ENCODE measurements around the gene PRODH.

The PRODH gene

GRCh38 chr22:18980829-18981228 is 44.7 kb upstream of the PRODH start:
- H2AFZ ChIP-seq (ENCODE audit: low read depth) = no peak overlapping the region
- H3K4me2 ChIP-seq = no peak overlapping the region
- H3K27me3 ChIP-seq (ENCODE audit: insufficient read depth, low read depth) = no peaks in the 10 kb centered on the region
- no peak overlapping the region for H3K4me3 ChIP-seq (IDR thresholded peaks at IDR 0.05; ENCODE audit: insufficient read depth, low read depth, low read length)
- no peak for TF ChIP-seq CTCF (conservative IDR thresholded peaks at IDR 0.05; ENCODE audit: low read depth, low read length)
- no peaks in the 10 kb centered on the region for H3K79me2 ChIP-seq (ENCODE audit: insufficient read depth, low read depth)
- H3K4me1 ChIP-seq (ENCODE audit: low read depth, poor library complexity, severe bottlenecking) = no peaks in the 10 kb centered on the region
- no peak overlapping the region for H3K9ac ChIP-seq
- no peak overlapping the region for H3K27ac ChIP-seq
- H4K20me1 ChIP-seq (ENCODE audit: insufficient read depth) = no peaks in the 10 kb centered on the region
- H3K36me3 ChIP-seq (ENCODE audit: insufficient read depth) = no peaks in the 10 kb centered on the region

GRCh38 chr22:18979957-18980356 is 43.9 kb upstream of the PRODH start:
- no peaks in the 10 kb centered on the region for H3K27me3 ChIP-seq (ENCODE audit: insufficient read depth, low read depth)
- TF ChIP-seq CTCF (conservative IDR thresholded peaks at IDR 0.05; ENCODE audit: low read depth, low read length) = no peak
- no peak overlapping the region for H3K27ac ChIP-seq
- no peak overlapping the region for H3K4me3 ChIP-seq (IDR thresholded peaks at IDR 0.05; ENCODE audit: insufficient read depth, low read depth, low read length)
- H3K36me3 ChIP-seq (ENCODE audit: insufficient read depth) = no peaks in the 10 kb centered on the region
- no peak overlapping the region for H3K9ac ChIP-seq
- no peaks in the 10 kb centered on the region for H3K4me1 ChIP-seq (ENCODE audit: low read depth, poor library complexity, severe bottlenecking)
- H4K20me1 ChIP-seq (ENCODE audit: insufficient read depth) = no peaks in the 10 kb centered on the region
- H3K4me2 ChIP-seq = no peak overlapping the region
- H3K79me2 ChIP-seq (ENCODE audit: insufficient read depth, low read depth) = no peaks in the 10 kb centered on the region
- no peak overlapping the region for H2AFZ ChIP-seq (ENCODE audit: low read depth)

- no peak overlapping the region for H3K4me2 ChIP-seq
- H2AFZ ChIP-seq (ENCODE audit: low read depth) = no peak overlapping the region
- no peak overlapping the region for H3K4me3 ChIP-seq (IDR thresholded peaks at IDR 0.05; ENCODE audit: insufficient read depth, low read depth, low read length)
- no peaks in the 10 kb centered on the region for H3K79me2 ChIP-seq (ENCODE audit: insufficient read depth, low read depth)
- no peak for TF ChIP-seq CTCF (conservative IDR thresholded peaks at IDR 0.05; ENCODE audit: low read depth, low read length)
- no peaks in the 10 kb centered on the region for H3K4me1 ChIP-seq (ENCODE audit: low read depth, poor library complexity, severe bottlenecking)
- H3K9ac ChIP-seq = no peak overlapping the region
- H3K27me3 ChIP-seq (ENCODE audit: insufficient read depth, low read depth) = no peaks in the 10 kb centered on the region
- no peak overlapping the region for H3K27ac ChIP-seq
- no peaks in the 10 kb centered on the region for H4K20me1 ChIP-seq (ENCODE audit: insufficient read depth)
- no peaks in the 10 kb centered on the region for H3K36me3 ChIP-seq (ENCODE audit: insufficient read depth)
Measured at GRCh38 chr22:18978506-18978905, 42.4 kb upstream of the PRODH start.

GRCh38 chr22:18977824-18978425 is 41.8 kb upstream of the PRODH start:
- no peak overlapping the region for H3K4me3 ChIP-seq (IDR thresholded peaks at IDR 0.05; ENCODE audit: insufficient read depth, low read depth, low read length)
- H3K79me2 ChIP-seq (ENCODE audit: insufficient read depth, low read depth) = no peaks in the 10 kb centered on the region
- no peaks in the 10 kb centered on the region for H3K4me1 ChIP-seq (ENCODE audit: low read depth, poor library complexity, severe bottlenecking)
- H3K9ac ChIP-seq = no peak overlapping the region
- H4K20me1 ChIP-seq (ENCODE audit: insufficient read depth) = no peaks in the 10 kb centered on the region
- no peak overlapping the region for H3K4me2 ChIP-seq
- no peak for TF ChIP-seq CTCF (conservative IDR thresholded peaks at IDR 0.05; ENCODE audit: low read depth, low read length)
- no peak overlapping the region for H3K27ac ChIP-seq
- H2AFZ ChIP-seq (ENCODE audit: low read depth) = no peak overlapping the region
- H3K36me3 ChIP-seq (ENCODE audit: insufficient read depth) = no peaks in the 10 kb centered on the region
- no peaks in the 10 kb centered on the region for H3K27me3 ChIP-seq (ENCODE audit: insufficient read depth, low read depth)
